HG02623 (cell line): ENCODE data around the gene MTX1.
"Not testable (repeated sequence)": the region's sequence is repeated elsewhere in the genome, so short reads cannot be mapped to it uniquely, and the experiment has no call there.

Experiments used
- ATAC-seq: cut with Tn5 transposase; IDR thresholded peaks from one replicate; pipeline ENCODE4 v1.9.1; 2021; ENCODE audit warnings: moderate library complexity; ENCODE audit not compliant: unreplicated experiment

Gene MTX1

GRCh38 chr1:155232001-155232978 is 23.8 kb downstream of the MTX1 start:
- not testable (repeated sequence) for ATAC-seq

- ATAC-seq, result not testable (repeated sequence)
Observed at GRCh38 chr1:155233502-155233901, 25.0 kb downstream of the MTX1 start.

GRCh38 chr1:155235375-155235774 is 26.9 kb downstream of the MTX1 start:
- not testable (repeated sequence) for ATAC-seq

- ATAC-seq, result no peak
Observed at GRCh38 chr1:155236451-155236850, 28.0 kb downstream of the MTX1 start.

- no peak for ATAC-seq
Observed at GRCh38 chr1:155241069-155241679, 32.7 kb downstream of the MTX1 start.

GRCh38 chr1:155241841-155242264 is 33.4 kb downstream of the MTX1 start:
- ATAC-seq, result no peak

- ATAC-seq, result no peak
Observed at GRCh38 chr1:155242805-155243358, 34.4 kb downstream of the MTX1 start.

GRCh38 chr1:155244368-155245162 is 36.1 kb downstream of the MTX1 start:
- peak; percentile 91 for ATAC-seq

- ATAC-seq, result no peak
Observed at GRCh38 chr1:155245163-155245524, 36.6 kb downstream of the MTX1 start.

- ATAC-seq, result not testable (repeated sequence)
Observed at GRCh38 chr1:155246796-155247195, 38.3 kb downstream of the MTX1 start.

GRCh38 chr1:155247667-155248553 is 39.4 kb downstream of the MTX1 start:
- ATAC-seq, result no peak

- no peak for ATAC-seq
Observed at GRCh38 chr1:155250246-155250632, 41.7 kb downstream of the MTX1 start.

GRCh38 chr1:155250633-155251449 is 42.3 kb downstream of the MTX1 start:
- ATAC-seq, result peak; percentile 78

- no peak for ATAC-seq
Observed at GRCh38 chr1:155251566-155251965, 43.1 kb downstream of the MTX1 start.

- ATAC-seq, result no peak
Observed at GRCh38 chr1:155253208-155253607, 44.7 kb downstream of the MTX1 start.

GRCh38 chr1:155253797-155254196 is 45.3 kb downstream of the MTX1 start:
- ATAC-seq, result no peak

- ATAC-seq, result no peak
Observed at GRCh38 chr1:155254228-155254713, 45.8 kb downstream of the MTX1 start.

- no peak for ATAC-seq
Observed at GRCh38 chr1:155254714-155255242, 46.3 kb downstream of the MTX1 start.
